Transverse colon (tissue), 4 donors: ENCODE measurements around the gene AGFG1. TPM values are rescaled to one million over a fixed set of nuclear protein-coding genes. Genes with fewer than 3 reads are reported as not detected.
A peak's percentile ranks its signal among the peaks of the same experiment; 100 is the strongest.

ENCODE experiments used
- DNase-seq: peaks from one replicate; pipeline ENCODE4 v3.0.0-alpha.2; 2019
- H3K27ac ChIP-seq, 4 donors: fragments of 200-600 bp; sonication (generic); 2 replicates each; pipeline ENCODE4 v1.5.1; 2016 to 2018; ENCODE audit warnings: inconsistent platforms in 4 of 4
- H3K27me3 ChIP-seq: fragments of 200-600 bp; sonication (generic); 2 replicates; pipeline ENCODE4 v1.5.1; 2017; ENCODE audit warnings: inconsistent platforms
- H3K36me3 ChIP-seq, 4 donors: fragments of 200-600 bp; sonication (generic); 2 replicates each; pipeline ENCODE4 v1.5.1; 2017 to 2019; ENCODE audit warnings: inconsistent platforms in 4 of 4
- H3K4me1 ChIP-seq, 4 donors: fragments of 200-600 bp; sonication (generic); 2 replicates each; pipeline ENCODE4 v1.5.1; 2017 to 2020; ENCODE audit warnings: inconsistent platforms in 4 of 4
- H3K4me3 ChIP-seq, 4 donors: fragments of 200-600 bp; sonication (generic); 1 replicate in 1 of 4; 2 replicates in 3 of 4; pipeline versions ENCODE4 v1.5.1 to v1.6.1; 2017 to 2019; ENCODE audit warnings: inconsistent platforms in 4 of 4
- H3K9me3 ChIP-seq, 2 donors: fragments of 200-600 bp; sonication (generic); 2 replicates each; pipeline ENCODE4 v1.5.1; 2017 to 2019; ENCODE audit warnings: inconsistent platforms in 2 of 2
- CTCF ChIP-seq, 5 experiments: fragments of 200-600 bp in 3 of 5; fragments of 450-650 bp in 2 of 5; sonication (generic) in 3 of 5; IDR thresholded peaks; 1 replicate in 2 of 5; 2 replicates in 3 of 5; pipeline ENCODE4 v1.5.1; 2016 to 2017; ENCODE audit warnings: antibody characterized with exemption in 5 of 5, inconsistent platforms in 3 of 5, mild to moderate bottlenecking in 2 of 5, moderate library complexity in 1 of 5
- EP300 ChIP-seq: sonication (generic); formaldehyde crosslinking; IDR thresholded peaks from one replicate; pipeline ENCODE4 v1.6.1; 2017; ENCODE audit warnings: antibody characterized with exemption, low read depth
- POLR2A ChIP-seq: fragments of 450-650 bp; IDR thresholded peaks from one replicate; pipeline ENCODE4 v1.6.1; 2016; ENCODE audit warnings: antibody characterized with exemption, mild to moderate bottlenecking, moderate library complexity
- POLR2AphosphoS5 ChIP-seq, 3 donors: sonication (generic); formaldehyde crosslinking; IDR thresholded peaks; one replicate each; pipeline ENCODE4 v1.6.1; 2016; ENCODE audit warnings: antibody characterized with exemption in 3 of 3
- WGBS, 2 donors: methylation state at CpG; one replicate each; pipeline ENCODE4 v1.1.5; 2018; ENCODE audit warnings: low coverage in 1 of 2; 5-methylcytosine and 5-hydroxymethylcytosine counted together
- in situ Hi-C, 4 donors: fragments of 200-750 bp; cut with MboI; loops; one replicate each; pipeline versions ENCODE4 v1.15.0 to v1.15.1; 2017; ENCODE audit warnings: low sequenced_read_pairs in 3 of 4, low pct_ligation_motif_present in 1 of 4, low pct_unique_long_range_greater_than_20kb in 1 of 4
- intact Hi-C: fragments of 100-400 bp; cut with DNase I; formaldehyde crosslinking; loops from one replicate; pipeline ENCODE4 v1.15.1; 2023; ENCODE audit warnings: low total_unique reads
- total RNA-seq, 4 donors: library from RNA; depleted of rRNA; stranded (reverse); fragments of >200 nt; gene quantifications; one replicate each; pipeline ENCODE4 v1.1.0, GENCODE V29; 2016

The AGFG1 gene
- total RNA-seq, 4 donors from 2014 or later, result 15.5 to 76.3 (median 32.9) TPM

- peaks cover 8 to 26% (median 17%) of the 10 kb centered on the region in 4 donors for H3K4me1 ChIP-seq
- H3K27me3 ChIP-seq, result no peaks in the 10 kb centered on the region
- H3K9me3 ChIP-seq, result no peaks in the 10 kb centered on the region
- in situ Hi-C loops, result no loop called here
- no peak for TF ChIP-seq POLR2A
- TF ChIP-seq CTCF (IDR thresholded peaks at IDR 0.05), result no peak
- no peak for TF ChIP-seq POLR2AphosphoS5 (IDR thresholded peaks at IDR 0.05)
- TF ChIP-seq EP300, result no peak
- no peak for DNase-seq
- H3K36me3 ChIP-seq, result no peaks in the 10 kb centered on the region
- no peak overlapping the region for H3K4me3 ChIP-seq
- H3K27ac ChIP-seq, result peak overlapping the region; percentile 65 to 79 (median 76)
- intact Hi-C loops, result no loop called here
These were observed 20.3 kb upstream of the AGFG1 start for GRCh38 chr2:227451655-227451992.

GRCh38 chr2:227453810-227454209 is 18.1 kb upstream of the AGFG1 start:
- no peak for DNase-seq
- Histone ChIP-seq H3K9me3 (no peaks in the 10 kb centered on the region), H3K4me3 (no peak overlapping the region), H3K27ac (no peak overlapping the region), H3K36me3 (no peaks in the 10 kb centered on the region), H3K4me1 (peaks cover 8 to 26% (median 17%) of the 10 kb centered on the region in 4 donors), H3K27me3 (no peaks in the 10 kb centered on the region)
- in situ Hi-C loops, result no loop called here
- no peak for TF ChIP-seq POLR2AphosphoS5 (IDR thresholded peaks at IDR 0.05)
- TF ChIP-seq CTCF (IDR thresholded peaks at IDR 0.05), result no peak
- TF ChIP-seq EP300, result no peak
- no peak for TF ChIP-seq POLR2A
- intact Hi-C loops, result no loop called here
- 100% methylated on average over 1 of the region's 1 CpG for WGBS, 2 donors

GRCh38 chr2:227454323-227454860 is 17.6 kb upstream of the AGFG1 start:
- TF ChIP-seq CTCF (IDR thresholded peaks at IDR 0.05) (no peak), EP300 (no peak), POLR2AphosphoS5 (IDR thresholded peaks at IDR 0.05) (no peak), POLR2A (no peak)
- Histone ChIP-seq H3K36me3 (no peaks in the 10 kb centered on the region), H3K27ac (no peak overlapping the region), H3K4me3 (no peak overlapping the region), H3K4me1 (peaks cover 8 to 24% (median 17%) of the 10 kb centered on the region in 4 donors), H3K9me3 (no peaks in the 10 kb centered on the region), H3K27me3 (no peaks in the 10 kb centered on the region)
- DNase-seq, result no peak
- intact Hi-C loops (no loop called here), in situ Hi-C loops (no loop called here)

GRCh38 chr2:227455200-227455599 is 16.8 kb upstream of the AGFG1 start:
- 26 to 50% methylated on average over 2 of the region's 2 CpGs for WGBS, 2 donors
- Histone ChIP-seq H3K27me3 (no peaks in the 10 kb centered on the region), H3K9me3 (no peaks in the 10 kb centered on the region), H3K4me1 (peaks cover 4 to 16% (median 11%) of the 10 kb centered on the region in 4 donors), H3K36me3 (no peaks in the 10 kb centered on the region), H3K4me3 (no peak overlapping the region), H3K27ac (no peak overlapping the region)
- TF ChIP-seq POLR2AphosphoS5 (IDR thresholded peaks at IDR 0.05), result no peak
- in situ Hi-C loops, result no loop called here
- intact Hi-C loops, result no loop called here
- no peak for DNase-seq

- TF ChIP-seq POLR2A (no peak), CTCF (IDR thresholded peaks at IDR 0.05) (no peak), EP300 (no peak), POLR2AphosphoS5 (IDR thresholded peaks at IDR 0.05) (no peak)
- WGBS, 2 donors, result 91 to 96% methylated on average over 2 of the region's 2 CpGs
These were observed 15.9 kb upstream of the AGFG1 start for GRCh38 chr2:227456102-227456501.

More at GRCh38 chr2:227456102-227456501, 15.9 kb upstream of the AGFG1 start:
- intact Hi-C loops, result no loop called here
- Histone ChIP-seq H3K27ac (no peak overlapping the region), H3K36me3 (no peaks in the 10 kb centered on the region), H3K27me3 (no peaks in the 10 kb centered on the region), H3K4me1 (peaks cover 2 to 8% (median 7%) of the 10 kb centered on the region in 4 donors), H3K9me3 (no peaks in the 10 kb centered on the region), H3K4me3 (no peak overlapping the region)
- no peak for DNase-seq
- in situ Hi-C loops, result no loop called here
